NCI-H748 (cell line): ENCODE measurements around the gene TRNAU1AP.
"Not testable (repeated sequence)": the region's sequence is repeated elsewhere in the genome, so short reads cannot be mapped to it uniquely, and the experiment has no call there.

Source experiments
- DNase-seq: peaks from one replicate; lab custom pipeline; 2025; ENCODE audit not compliant: unreplicated experiment; lab: John Stamatoyannopoulos, UW

The TRNAU1AP gene

DNA sequence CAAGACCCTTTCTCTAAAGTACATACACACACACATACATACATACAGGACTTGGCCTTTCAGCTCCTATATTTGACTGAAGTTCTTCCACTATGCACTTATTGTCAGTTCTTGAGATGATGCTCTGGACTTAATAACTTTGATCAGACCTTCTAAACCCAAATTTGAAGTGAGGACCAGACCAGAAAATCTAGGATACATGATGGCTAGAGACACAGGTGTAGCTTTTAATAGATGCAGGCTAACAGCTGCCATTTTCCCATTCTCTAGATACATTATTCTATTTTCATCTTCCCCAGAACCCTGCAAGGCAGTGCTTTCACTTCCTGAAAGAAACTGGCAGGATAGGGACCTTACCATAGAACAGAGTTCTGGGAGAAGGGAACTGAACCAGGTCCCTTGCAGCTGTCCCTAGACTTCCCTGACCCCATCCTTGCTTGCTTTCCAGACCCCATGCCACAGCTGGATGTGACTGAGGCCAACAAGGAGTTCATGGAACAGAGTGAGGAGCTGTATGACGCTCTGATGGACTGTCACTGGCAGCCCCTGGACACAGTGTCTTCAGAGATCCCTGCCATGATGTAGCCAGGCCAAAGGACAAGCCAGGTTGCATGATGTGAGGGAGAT, 24.3 kb downstream of the TRNAU1AP start:
- DNase-seq: no peak

DNA sequence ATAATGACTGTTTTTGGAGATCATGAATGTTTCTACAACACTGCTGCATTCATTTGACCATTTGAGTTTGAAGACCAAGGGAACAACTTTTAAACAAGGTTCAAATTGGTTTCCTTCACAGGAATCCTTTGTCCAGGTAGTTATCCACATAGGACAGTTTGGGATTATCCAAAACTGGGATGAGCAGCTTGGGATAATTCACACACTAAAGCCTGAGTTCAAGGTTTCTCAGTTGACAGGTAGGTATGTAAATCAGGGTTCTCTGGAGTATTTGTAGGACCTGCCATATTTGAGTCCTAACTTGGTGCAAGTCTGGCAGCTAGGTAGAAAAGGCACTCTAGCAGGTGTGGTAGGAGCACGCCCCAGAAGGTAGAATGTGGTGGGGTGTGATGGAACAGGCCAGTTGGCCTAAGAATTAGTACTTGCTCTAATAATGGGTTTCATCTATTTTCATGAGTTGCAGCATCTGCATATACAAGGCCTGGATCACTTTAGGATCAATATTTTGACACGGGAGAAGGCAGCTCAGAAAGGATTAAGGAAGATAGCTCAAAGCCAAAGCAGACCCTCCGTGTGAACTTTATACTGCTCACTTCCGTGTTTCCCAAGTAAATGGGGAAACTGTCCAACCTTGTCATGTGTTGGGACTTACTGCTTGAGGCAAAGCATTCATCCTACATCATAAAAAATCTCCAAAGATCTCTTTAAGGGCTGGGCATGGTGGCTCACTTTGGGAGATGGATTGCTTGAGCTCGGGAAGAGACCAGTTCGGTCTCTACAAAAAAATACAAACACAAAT, 25.1 kb downstream of the TRNAU1AP start:
- no peak for DNase-seq

DNA sequence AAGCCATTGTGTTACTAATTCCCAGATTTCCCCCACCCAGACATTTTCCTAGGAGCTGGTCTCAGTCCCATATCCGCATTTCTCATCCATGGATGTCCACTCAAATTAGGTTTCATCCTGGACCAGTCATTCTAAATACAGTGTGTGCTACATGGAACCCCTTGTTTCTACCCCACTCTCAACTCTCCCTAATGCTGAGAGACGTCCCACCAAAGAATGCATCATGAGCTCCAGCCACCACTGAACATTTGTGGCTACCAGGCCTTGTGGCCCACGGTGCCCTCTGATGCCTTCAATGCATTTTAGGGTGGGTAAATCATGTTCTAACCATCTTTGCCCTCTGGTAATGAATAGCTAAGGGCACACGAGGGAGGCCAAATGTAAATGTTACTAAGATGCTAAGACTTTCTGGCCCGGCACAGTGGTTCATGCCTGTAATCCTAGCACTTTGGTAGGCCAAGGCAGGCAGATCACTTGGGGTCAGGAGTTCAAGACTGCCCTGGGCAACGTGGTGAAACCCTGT, 25.9 kb downstream of the TRNAU1AP start:
- no peak for DNase-seq

DNA sequence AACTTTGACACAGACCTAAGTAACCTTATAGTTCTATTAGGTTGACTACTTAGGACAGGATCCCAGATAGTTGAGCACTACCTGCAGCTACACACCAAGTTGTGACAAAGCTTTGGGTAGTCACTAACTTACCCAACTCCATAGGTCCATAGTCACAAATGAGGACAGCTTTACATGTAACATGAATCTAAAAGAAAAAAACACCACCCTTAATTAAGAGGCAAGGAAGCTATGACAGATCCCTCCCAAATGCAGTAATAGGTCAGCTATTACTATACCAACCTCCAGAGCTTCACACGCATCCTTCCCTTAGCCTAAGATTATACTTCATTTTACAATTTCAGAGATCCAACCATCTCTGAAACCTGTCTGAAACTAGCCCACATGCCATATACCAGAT, 26.5 kb downstream of the TRNAU1AP start:
- no peak for DNase-seq

DNA sequence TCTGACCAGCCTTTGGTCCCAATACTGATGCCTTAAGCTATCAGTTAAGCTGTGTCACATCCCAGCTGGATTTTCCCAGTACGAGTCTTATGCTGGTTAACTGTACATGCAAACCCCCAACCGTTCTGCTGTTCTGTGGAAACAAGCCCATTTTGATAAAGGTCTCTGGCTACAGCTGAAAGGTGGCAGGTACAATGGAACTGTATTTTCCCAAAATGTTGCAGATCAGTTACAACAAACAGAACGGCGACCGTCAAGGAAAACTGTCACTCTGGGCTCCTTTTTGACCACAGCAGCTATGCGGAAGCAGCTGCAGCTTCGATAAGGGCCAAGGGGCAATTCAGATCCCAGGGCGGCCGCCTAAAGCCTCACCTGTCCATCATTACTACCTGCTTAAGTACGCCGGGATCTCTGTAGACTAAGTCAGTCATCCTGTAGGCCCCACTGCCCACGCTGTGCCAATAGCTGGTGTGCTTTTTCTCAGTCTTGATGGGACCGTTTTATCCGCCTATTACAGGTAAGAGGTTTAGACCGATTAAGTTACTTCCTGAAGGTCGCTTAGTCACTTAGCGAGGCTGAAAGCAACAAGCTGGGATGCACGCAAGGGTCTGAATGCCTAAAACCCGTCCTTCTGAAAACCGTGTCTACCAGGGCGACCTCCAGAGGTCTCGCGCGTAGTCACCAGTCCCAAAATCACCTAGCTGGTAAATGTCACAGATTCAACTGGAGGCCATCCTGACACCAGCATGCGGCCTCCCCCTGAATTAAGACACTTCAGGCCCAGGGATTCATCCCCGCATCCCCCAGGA, 28.0 kb downstream of the TRNAU1AP start:
- DNase-seq: peak; percentile 65

DNA sequence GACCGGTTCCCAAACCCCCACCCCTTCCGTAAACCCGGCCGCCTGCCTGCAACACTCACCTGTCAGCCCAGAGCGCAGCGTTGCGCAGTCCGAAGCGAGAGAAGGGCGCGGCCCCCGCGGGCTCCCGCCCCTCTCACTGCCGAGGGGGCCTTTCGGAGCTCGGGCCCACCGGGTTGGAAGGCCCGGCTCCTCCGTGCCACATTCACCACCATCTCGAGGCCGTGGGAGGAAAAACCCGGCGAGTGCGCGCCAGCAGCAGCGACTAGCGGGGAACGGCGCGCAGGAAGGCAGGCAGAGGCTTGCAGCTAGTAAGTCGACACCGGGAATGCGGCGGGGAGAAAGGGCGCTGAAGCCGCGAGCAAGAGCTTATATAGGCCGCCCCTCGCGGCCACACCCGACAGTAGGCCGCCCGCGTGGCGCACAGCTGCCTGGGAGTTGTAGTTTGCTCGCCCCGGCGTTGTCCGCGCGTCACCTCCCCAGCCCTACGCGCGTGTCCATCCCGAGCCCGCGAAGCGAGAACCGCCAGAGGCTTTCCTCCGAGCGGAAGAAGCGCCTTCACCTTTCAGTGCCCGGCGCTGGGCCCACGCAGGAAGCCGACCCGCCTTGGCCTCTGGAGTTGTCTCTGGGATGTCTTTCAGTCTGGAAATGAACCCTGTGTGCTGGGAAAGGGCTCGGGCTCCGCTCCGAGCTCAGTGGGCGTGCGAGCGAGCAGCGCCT, 28.8 kb downstream of the TRNAU1AP start:
- DNase-seq: peak; percentile 94

DNA sequence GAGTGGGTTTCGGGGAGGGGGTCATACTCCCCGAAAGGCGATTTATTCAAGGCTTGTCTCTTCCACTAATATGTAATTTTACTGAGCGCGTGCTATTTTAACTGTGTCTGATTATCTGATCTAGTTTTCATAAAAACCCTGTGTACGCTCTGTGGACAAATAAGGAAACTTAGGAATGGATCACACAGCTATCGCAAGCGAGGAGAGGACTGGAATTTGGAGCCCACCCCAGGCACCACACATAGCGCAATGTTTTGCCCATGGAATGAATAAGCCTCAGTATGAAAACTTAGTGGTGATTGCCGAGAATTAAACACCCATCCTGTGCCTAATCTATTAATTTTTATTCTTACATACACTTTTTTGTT, 29.3 kb downstream of the TRNAU1AP start:
- DNase-seq: peak; percentile 57

DNA sequence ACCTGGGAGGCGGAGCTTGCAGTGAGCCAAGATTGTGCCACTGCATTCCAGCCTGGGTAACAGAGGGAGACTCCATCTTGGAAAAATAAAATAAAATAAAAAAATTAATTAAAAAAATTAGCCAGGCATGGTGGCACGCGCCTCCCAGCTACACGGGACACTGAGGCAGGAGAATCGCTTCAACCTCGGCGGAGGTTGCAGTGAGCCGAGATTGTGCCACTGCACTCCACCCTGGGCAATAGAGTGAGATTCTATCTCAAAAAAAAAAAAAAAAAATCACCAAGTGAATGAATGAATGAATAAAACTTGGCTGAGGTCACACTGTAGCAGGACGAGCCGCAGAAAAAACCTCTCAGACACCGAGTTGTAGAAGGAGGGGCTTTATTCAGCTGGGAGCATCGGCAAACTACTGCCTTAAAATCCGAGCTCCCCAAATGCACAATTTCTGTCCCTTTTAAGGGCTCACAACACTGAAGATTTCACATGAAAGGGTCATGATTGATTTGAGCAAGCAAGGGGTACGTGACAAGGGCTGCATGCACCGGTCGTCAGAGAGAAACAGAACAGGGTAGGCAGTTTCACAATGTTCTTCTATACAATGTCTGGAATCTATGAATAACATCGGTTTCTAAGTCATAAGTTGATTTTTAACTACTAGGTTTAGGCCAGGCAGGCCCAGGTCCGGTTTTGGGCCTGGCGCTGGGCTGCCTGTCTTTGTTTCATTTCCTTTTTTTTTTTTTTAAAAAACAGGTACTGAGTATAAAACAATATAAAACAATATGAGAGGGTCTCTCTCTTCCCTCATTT, 33.9 kb downstream of the TRNAU1AP start:
- DNase-seq: not testable (repeated sequence)

DNA sequence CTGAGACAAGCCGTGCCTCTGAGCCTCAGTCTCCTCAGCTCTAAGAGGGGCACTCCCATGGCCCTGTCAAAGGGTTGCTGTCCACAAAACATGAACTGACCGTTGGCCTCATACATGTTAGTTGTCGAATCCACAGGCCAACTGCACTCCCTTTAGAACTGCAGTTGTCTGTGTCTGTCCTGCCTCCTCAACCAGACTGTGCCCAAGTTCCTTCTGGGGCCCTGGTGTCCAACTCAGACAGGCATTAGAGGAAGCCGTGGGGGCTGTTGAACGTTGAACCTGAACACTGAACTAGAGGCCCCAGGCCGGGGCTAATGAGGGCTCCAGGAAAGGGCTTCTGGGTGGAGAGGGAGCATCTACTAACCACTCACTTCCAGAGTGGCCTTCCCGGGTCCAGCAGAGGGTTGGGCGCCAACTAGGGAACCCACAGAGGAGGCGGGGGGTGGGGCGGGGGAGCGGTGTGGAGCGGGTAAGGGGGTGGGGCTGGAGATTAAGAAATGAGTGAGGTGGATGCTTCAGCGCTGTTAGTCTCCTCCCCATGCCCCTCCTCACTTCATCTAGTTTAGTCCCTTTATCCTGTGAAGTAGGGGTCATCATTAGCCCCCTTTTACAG, 38.9 kb downstream of the TRNAU1AP start, which contains the start of gene RAB42:
Gene RAB42 (plus strand): TSS at position 558 of the 613 bp plus-strand sequence. CDS start 247 bp downstream, outside the sequence.
- peak; percentile 25 for DNase-seq

DNA sequence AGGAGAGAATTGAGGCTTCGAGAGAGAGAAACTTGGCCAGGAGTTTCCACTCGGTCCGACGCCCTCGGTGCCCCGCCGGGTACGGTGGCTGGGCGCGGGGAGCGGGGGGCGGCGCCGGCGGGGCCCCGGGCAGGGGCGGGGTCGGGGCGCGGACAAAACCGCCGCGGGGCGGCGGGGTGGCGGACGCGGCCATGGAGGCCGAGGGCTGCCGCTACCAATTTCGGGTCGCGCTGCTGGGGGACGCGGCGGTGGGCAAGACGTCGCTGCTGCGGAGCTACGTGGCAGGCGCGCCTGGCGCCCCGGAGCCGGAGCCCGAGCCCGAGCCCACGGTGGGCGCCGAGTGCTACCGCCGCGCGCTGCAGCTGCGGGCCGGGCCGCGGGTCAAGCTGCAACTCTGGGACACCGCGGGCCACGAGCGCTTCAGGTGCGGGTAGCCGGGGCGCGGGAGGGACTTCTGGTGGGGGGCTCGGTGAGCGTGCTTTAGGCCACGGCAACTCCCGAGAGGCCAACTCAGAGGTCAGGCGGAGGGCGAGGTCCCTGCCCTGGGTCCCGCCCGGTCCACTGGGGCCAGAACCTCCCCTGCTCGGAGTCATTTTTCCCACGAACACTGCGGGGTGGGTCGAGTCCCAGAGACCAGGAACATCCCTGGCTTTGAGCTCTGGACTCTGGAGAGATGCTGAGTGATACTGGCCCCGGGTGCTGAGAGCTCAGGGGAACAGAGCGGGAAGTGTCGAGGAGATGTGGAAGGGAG, 39.6 kb downstream of the TRNAU1AP start:
- peak; percentile 9 for DNase-seq

DNA sequence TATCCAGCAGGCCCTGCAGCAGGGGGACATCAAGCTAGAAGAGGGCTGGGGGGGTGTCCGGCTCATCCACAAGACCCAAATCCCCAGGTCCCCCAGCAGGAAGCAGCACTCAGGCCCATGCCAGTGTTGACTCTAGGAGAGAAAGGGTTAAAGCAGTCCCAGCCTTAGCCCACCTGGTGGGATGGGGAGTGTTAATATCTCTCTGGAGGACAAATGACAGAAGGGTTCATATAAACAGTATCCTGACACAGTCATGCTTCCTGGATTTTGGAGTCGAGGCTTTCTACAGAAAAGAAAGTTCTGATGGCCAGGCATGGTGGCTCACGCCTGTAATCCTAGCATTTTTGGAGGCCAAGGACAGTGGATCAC, 41.1 kb downstream of the TRNAU1AP start:
- DNase-seq: not testable (repeated sequence)

DNA sequence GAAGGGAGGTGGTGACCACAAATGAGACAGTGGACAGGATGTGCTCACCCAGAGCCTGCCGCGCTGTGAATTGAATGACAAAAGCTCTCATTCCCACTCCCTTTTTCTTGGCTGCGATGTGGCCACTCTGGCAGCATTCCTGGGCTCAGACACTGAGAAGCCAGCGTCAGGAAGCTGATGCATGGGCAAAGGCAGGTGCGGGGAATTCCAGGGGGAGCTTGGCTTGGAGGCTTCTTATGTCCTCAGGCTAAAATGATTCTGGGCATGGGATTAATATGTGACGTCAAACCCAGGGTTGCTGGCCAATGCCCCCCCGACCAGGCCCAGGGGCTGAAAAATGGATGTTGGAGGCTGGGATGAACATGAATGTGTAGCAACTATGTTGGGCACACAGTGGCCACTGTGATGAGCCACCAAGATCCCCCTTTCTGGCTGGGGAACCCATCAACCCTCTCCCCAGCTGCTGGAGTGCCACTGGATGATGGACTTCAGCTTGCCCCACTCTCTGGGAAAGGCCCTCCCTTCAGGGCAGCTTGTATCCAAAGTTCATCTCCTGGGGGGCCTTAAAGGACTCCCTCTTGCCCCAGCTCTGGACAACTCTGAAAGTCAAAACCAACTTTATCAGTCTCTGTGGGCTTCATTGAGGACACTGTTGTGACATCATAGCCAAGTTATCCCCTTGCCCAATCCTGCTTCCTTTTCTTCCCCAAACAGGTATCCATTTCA, 42.0 kb downstream of the TRNAU1AP start:
- DNase-seq: not testable (repeated sequence)

DNA sequence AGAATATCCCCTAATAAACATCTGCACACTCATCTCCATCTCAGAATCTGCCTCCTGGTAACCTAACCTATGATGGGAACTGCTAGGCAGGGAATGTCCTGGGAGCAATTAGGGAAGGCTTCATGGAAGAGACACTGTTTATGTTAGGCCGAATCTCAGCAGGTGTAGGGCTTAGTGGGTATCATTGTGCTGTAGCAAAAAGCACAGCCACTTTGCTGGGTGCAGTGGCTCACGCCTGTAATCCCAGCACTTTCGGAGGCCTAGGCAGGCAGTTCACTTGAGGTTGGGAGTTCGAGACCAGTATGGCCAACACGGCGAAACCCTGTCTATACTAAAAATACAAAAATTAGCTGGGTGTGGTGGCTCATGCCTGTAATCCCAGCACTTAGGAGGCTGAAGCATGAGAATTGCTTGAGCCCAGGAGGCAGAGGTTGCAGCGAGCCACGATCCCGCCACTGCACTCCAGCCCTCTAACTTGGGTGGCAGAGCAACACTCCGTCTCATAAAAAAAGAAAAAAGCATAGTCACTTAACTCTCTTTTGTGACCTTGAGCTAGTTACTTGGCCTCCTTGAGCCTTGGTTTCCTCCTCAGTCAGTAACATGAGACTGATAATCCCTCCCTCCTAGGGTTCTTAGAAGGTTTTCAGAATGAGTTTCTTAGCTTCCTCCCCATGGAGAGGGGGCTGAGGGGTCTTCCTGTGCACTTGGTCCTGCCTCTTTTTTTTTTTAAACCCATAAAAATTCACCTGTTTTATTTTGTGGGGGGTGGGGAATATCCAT, 42.7 kb downstream of the TRNAU1AP start:
- no peak for DNase-seq

DNA sequence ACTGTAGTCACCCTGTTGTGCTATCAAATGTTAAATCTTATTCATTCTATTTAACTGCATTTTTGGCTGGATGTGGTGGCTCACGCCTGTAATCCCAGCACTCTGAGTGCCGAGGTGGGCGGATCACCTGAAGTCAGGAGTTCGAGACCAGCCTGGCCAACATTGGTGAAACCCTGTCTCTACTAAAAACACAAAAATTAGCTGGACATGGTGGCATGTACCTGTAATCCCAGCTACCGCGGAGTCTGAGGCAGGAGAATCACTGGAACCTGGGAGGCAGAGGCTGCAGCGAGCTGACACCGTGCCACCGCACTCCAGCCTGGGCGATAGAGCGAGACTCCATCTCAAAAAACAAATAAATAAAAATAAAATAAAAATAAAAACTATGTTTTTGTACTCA, 43.4 kb downstream of the TRNAU1AP start:
- DNase-seq: not testable (repeated sequence)

DNA sequence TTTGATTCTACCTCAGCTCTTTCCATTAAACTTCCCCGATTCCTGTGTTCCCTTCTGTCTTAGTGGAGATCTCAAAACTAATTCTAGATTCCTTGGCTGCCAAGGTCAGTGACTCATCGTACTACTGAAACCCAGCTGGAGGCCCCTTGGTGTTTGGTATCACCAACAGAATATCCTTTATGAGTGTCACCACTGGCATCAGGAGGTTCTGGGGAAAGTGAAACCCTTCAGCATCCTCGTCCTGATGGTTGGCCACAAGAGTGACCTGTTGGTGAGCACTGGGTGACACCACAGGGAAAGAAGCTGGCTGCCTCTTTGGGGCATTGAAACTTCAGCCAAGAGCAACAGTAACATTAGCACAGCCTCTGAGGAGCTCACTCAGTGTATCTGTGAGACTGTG, 48.8 kb downstream of the TRNAU1AP start:
- no peak for DNase-seq

DNA sequence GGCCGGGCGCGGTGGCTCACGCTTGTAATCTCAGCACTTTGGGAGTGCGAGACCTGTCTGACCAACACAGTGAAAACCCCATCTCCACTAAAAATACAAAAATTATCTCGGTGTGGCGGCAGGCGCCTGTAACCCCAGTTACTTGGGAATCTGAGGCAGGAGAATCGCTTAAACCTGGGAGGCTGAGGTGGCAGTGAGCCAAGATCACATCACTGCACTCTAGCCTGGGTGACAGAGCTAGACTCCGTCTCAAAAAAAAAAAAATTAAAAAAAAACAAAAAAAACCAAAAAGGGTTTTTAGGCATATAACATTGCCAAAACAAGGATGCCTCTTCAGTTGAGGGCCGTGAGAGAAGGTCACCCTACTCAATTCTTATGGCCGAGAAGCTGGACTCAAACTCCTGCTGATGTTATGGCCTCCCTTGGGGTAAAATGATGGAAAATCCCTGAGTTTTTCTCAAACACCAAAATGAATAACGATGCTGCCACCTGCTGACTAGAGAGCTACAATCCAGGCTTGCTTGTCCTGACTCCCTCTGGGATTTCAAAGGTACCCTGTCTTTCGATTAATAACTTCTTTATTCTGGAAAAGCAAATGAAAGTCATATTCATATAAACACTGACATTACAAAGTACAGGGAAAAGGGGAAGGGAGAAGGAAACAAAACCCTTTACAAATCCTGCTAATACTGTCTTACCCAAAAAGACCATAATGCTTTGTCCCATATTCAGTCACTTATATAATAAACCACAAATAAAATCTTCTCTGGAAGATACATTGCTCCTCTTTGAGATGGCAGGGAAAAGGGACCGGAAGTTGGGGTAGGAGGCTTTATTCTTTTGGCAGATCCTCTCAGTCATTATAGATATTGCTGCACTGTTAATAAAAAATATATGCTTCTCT, 49.9 kb downstream of the TRNAU1AP start:
- peak; percentile 49 for DNase-seq
